GM12878 (cell line): Measurements from ENCODE around the gene SFSWAP. TPM values are rescaled to one million over a fixed set of nuclear protein-coding genes. Genes with fewer than 3 reads are reported as not detected.

Experiments
- ATAC-seq: fragments of 200-7000 bp; cut with Tn5 transposase; 3 replicates; pipeline ENCODE4 v1.9.1; 2020; ENCODE audit warnings: mild to moderate bottlenecking, moderate library complexity
- BruUV-seq: library from RNA; stranded (reverse); fragments of 400-500 nt; replicated peaks from 2 replicates; lab custom pipeline; 2021; lab: Mats Ljungman, UMichigan
- CTCF ChIA-PET: fragments of 300-600 bp; sonication (Branson Sonifier 250); formaldehyde crosslinking; extraction: SDS; loops from one replicate; lab custom pipeline; 2021; ENCODE audit warnings: inconsistent platforms; lab: Yijun Ruan, JAX
- POLR2A ChIA-PET: fragments of 350-600 bp; formaldehyde crosslinking; extraction: SDS; loops from one replicate; lab custom pipeline; 2021; ENCODE audit warnings: inconsistent platforms; lab: Charles Lee
- RAD21 ChIA-PET: fragments of 300-600 bp; sonication (Branson Sonifier 250); formaldehyde crosslinking; loops from one replicate; lab custom pipeline; 2023; ENCODE audit warnings: antibody characterized with exemption; ENCODE audit not compliant: unreplicated experiment; lab: Charles Lee
- SMC1A ChIA-PET: fragments of 300-600 bp; sonication (Branson Sonifier 250); formaldehyde crosslinking; loops from one replicate; lab custom pipeline; 2023; ENCODE audit not compliant: unreplicated experiment, uncharacterized antibody; lab: Charles Lee
- DNase-seq: peaks from one replicate; pipeline ENCODE4 v3.0.0-alpha.2; 2011; ENCODE audit warnings: low read depth, low spot score
- FAIRE-seq: peaks from 3 replicates; lab custom pipeline; 2011; peaks lifted over from hg19 to GRCh38; lab: Jason Lieb, UNC
- H2AFZ ChIP-seq: 2 replicates; pipeline ENCODE4 v1.6.0; 2011; ENCODE audit warnings: low read depth, low read length, control low read depth; ENCODE audit not compliant: control insufficient read depth
- H3K27ac ChIP-seq: 2 replicates; pipeline ENCODE4 v1.5.1; 2011; ENCODE audit warnings: control low read depth; ENCODE audit not compliant: control insufficient read depth, insufficient read depth
- H3K27me3 ChIP-seq, 2 experiments: replicated peaks in 1 of 2; 2 replicates each; pipeline versions ENCODE4 v1.6.0 to v1.6.1; 2011; ENCODE audit warnings: low read length in 1 of 2; ENCODE audit not compliant: control insufficient read depth in 2 of 2, insufficient read depth in 2 of 2
- H3K36me3 ChIP-seq, 2 experiments: 2 replicates each; pipeline ENCODE4 v1.5.1; 2011; ENCODE audit warnings: low read length in 1 of 2; ENCODE audit not compliant: control insufficient read depth in 2 of 2, insufficient read depth in 2 of 2
- H3K4me1 ChIP-seq: 2 replicates; pipeline ENCODE4 v1.6.1; 2011; ENCODE audit warnings: mild to moderate bottlenecking, low read length, moderate library complexity, mixed read lengths; ENCODE audit not compliant: control insufficient read depth, insufficient read depth
- H3K4me2 ChIP-seq: 2 replicates; pipeline ENCODE4 v1.6.0; 2011; ENCODE audit warnings: control low read depth; ENCODE audit not compliant: control insufficient read depth, insufficient read depth
- H3K4me3 ChIP-seq: fragments of 200-600 bp; sonication (generic); 2 replicates; pipeline ENCODE4 v1.5.1; 2016
- H3K79me2 ChIP-seq: 2 replicates; pipeline ENCODE4 v1.6.0; 2011; ENCODE audit warnings: low read length; ENCODE audit not compliant: control insufficient read depth, insufficient read depth
- H3K9ac ChIP-seq: 2 replicates; pipeline ENCODE4 v1.8.0; 2011; ENCODE audit warnings: low read length, control low read depth, mixed read lengths; ENCODE audit not compliant: control insufficient read depth, insufficient read depth
- H3K9me3 ChIP-seq: replicated peaks from 3 replicates; pipeline ENCODE4 v1.5.1; 2011; ENCODE audit warnings: mild to moderate bottlenecking, low read length; ENCODE audit not compliant: control insufficient read depth, insufficient read depth
- H4K20me1 ChIP-seq: 2 replicates; pipeline ENCODE4 v1.6.0; 2011; ENCODE audit not compliant: control insufficient read depth, insufficient read depth
- BHLHE40 ChIP-seq, 2 experiments: fragments of 450-650 bp in 1 of 2; IDR thresholded peaks; 2 replicates each; pipeline ENCODE4 v1.6.1; 2011 to 2017; ENCODE audit warnings: low read depth in 2 of 2, borderline replicate concordance in 1 of 2, improper control_type of control experiment in 1 of 2, low read length in 1 of 2, mild to moderate bottlenecking in 1 of 2
- CHD4 ChIP-seq: fragments of 200-600 bp; sonication (generic); IDR thresholded peaks from 2 replicates; pipeline ENCODE4 v1.6.1; 2016; ENCODE audit warnings: mild to moderate bottlenecking
- ETV6 ChIP-seq, 2 experiments: fragments of 450-650 bp in 1 of 2; IDR thresholded peaks in 1 of 2; conservative IDR thresholded peaks in 1 of 2; 2 replicates each; pipeline ENCODE4 v1.6.1; 2014; ENCODE audit warnings: antibody characterized with exemption in 1 of 2, borderline replicate concordance in 1 of 2, low read depth in 1 of 2, mild to moderate bottlenecking in 1 of 2, moderate library complexity in 1 of 2
- GABPA ChIP-seq: IDR thresholded peaks from 2 replicates; pipeline ENCODE4 v1.6.1; 2014; ENCODE audit warnings: antibody characterized with exemption, low read depth, mild to moderate bottlenecking, inconsistent platforms
- HDAC6 ChIP-seq: fragments of 200-600 bp; sonication (generic); IDR thresholded peaks from one replicate; pipeline ENCODE4 v1.8.0; 2017; ENCODE audit warnings: antibody characterized with exemption; ENCODE audit not compliant: unreplicated experiment
- IRF3 ChIP-seq: fragments of 450-650 bp; IDR thresholded peaks from 2 replicates; pipeline ENCODE4 v1.6.1; 2014; ENCODE audit warnings: mild to moderate bottlenecking
- MEF2A ChIP-seq: IDR thresholded peaks from 2 replicates; pipeline ENCODE4 v1.6.1; 2011; ENCODE audit warnings: low read depth, mild to moderate bottlenecking, low read length, moderate library complexity; ENCODE audit not compliant: insufficient read depth
- MEF2B ChIP-seq: fragments of 450-650 bp; IDR thresholded peaks from 2 replicates; pipeline ENCODE4 v1.6.1; 2018; ENCODE audit warnings: mild to moderate bottlenecking, moderate library complexity; ENCODE audit not compliant: partially characterized antibody, poor library complexity, severe bottlenecking
- MLLT1 ChIP-seq: fragments of 450-650 bp; IDR thresholded peaks from 2 replicates; pipeline ENCODE4 v1.6.1; 2016; ENCODE audit warnings: mild to moderate bottlenecking
- MYC ChIP-seq: IDR thresholded peaks from 2 replicates; pipeline ENCODE4 v1.6.1; 2011; ENCODE audit warnings: mild to moderate bottlenecking, low read length, moderate library complexity, inconsistent platforms; ENCODE audit not compliant: insufficient read depth, insufficient replicate concordance, insufficient read length, severe bottlenecking
- NBN ChIP-seq: fragments of 450-650 bp; IDR thresholded peaks from 2 replicates; pipeline ENCODE4 v1.6.1; 2016
- PAX5 ChIP-seq: IDR thresholded peaks from 2 replicates; pipeline ENCODE4 v1.6.1; 2011; ENCODE audit warnings: low read depth, low read length, borderline replicate concordance
- POLR2A ChIP-seq: IDR thresholded peaks from 2 replicates; pipeline ENCODE4 v1.6.1; 2011; ENCODE audit warnings: low read depth, mild to moderate bottlenecking, low read length
- POLR2AphosphoS5 ChIP-seq: IDR thresholded peaks from 2 replicates; pipeline ENCODE4 v1.6.1; 2011; ENCODE audit warnings: mild to moderate bottlenecking, low read length, inconsistent platforms
- RAD21 ChIP-seq: IDR thresholded peaks from 2 replicates; pipeline ENCODE4 v1.6.1; 2011; ENCODE audit warnings: mild to moderate bottlenecking, low read depth, low read length, moderate library complexity; ENCODE audit not compliant: insufficient read depth
- SPI1 ChIP-seq: IDR thresholded peaks from 2 replicates; pipeline ENCODE4 v1.6.1; 2011; ENCODE audit warnings: low read depth, mild to moderate bottlenecking, low read length, moderate library complexity, borderline replicate concordance; ENCODE audit not compliant: insufficient read depth
- SREBF2 ChIP-seq: IDR thresholded peaks from 2 replicates; pipeline ENCODE4 v1.6.1; 2012; ENCODE audit warnings: mild to moderate bottlenecking, low read length
- ZNF24 ChIP-seq: fragments of 450-650 bp; IDR thresholded peaks from 2 replicates; pipeline ENCODE4 v1.6.1; 2017; ENCODE audit warnings: antibody characterized with exemption, mild to moderate bottlenecking
- ZSCAN29 ChIP-seq: fragments of 450-650 bp; IDR thresholded peaks from 2 replicates; pipeline ENCODE4 v1.6.1; 2017; ENCODE audit warnings: mild to moderate bottlenecking, moderate library complexity
- WGBS: methylation state at CpG from one replicate; pipeline ENCODE4 v1.1.6; 2016; ENCODE audit warnings: low lambda C conversion rate; ENCODE audit not compliant: insufficient replicate concordance, insufficient coverage; ENCODE audit errors: missing lambda C conversion rate; 5-methylcytosine and 5-hydroxymethylcytosine counted together
- in situ Hi-C: fragments of 300-500 bp; cut with MboI; formaldehyde crosslinking; loops from 9 replicates; pipeline ENCODE4 v1.14.3; 2018; ENCODE audit warnings: mixed read lengths
- intact Hi-C: fragments of 100-400 bp; cut with micrococcal nuclease; formaldehyde crosslinking; loops from one replicate; pipeline ENCODE4 v1.14.2; 2022; ENCODE audit not compliant: unreplicated experiment
- polyA plus RNA-seq, 11 experiments: library from polyadenylated mRNA; depleted of rRNA in 4 of 11; unstranded in 6 of 11; stranded (reverse) in 5 of 11; fragments of >200 nt; fragmentation: Nextera tagmentation in 4 of 11; fragmentation: Illumina TruSeq in 1 of 11; extraction: Ambion mirVana in 4 of 11; extraction: Trizol in 1 of 11; gene quantifications; 1 replicate in 1 of 11; 2 replicates in 10 of 11; pipeline versions ENCODE4 v1.2.1 to v1.2.3, GENCODE V29; 2011 to 2016; ENCODE audit warnings: inconsistent platforms in 2 of 11, missing spikeins in 2 of 11, low read depth in 1 of 11
- total RNA-seq, 4 experiments: library from RNA; depleted of rRNA in 3 of 4; stranded (reverse); fragments of >200 nt in 3 of 4; fragmentation: Illumina TruSeq in 1 of 4; extraction: Trizol in 1 of 4; gene quantifications; 2 replicates each; pipeline versions ENCODE4 v1.2.1 to v1.2.3, GENCODE V29; 2013 to 2021

Gene SFSWAP
- total and polyA plus RNA-seq, 10 of the 15 experiments (the other 5 are each of a cell fraction or from before 2014, with no cell fraction given): 1.8 to 48.6 (median 25.0) TPM

GRCh38 chr12:131773582-131774221 lies 62.8 kb downstream of the SFSWAP start:
- no peak overlapping the region for H2AFZ ChIP-seq
- DNase-seq (peak; percentile 84), FAIRE-seq (peak; percentile 96), ATAC-seq (peak; percentile 91)
- H3K79me2 ChIP-seq: no peaks in the 10 kb centered on the region; the same call in 1 of the 2 replicates
- ChIA-PET CTCF (interaction anchor here (0.8 to 2.5 kb wide), 4 partner anchors 9 to 19 kb away, joined by 4 to 13 read pairs (median 4); no protein-coding TSS in a partner anchor), RAD21 (interaction anchor here (0.8 to 1.0 kb wide), 3 partner anchors 11 to 156 kb away, joined by 3 to 8 read pairs (median 3); no protein-coding TSS in a partner anchor), SMC1A (interaction anchor here (1.3 to 1.9 kb wide), 3 partner anchors 9 to 18 kb away, joined by 3 to 12 read pairs (median 5); no protein-coding TSS in a partner anchor), POLR2A (interaction anchor here (1.9 kb wide), 1 partner anchor 10 kb away, joined by 13 read pairs; no protein-coding TSS in a partner anchor)
- in situ Hi-C loops: no loop called here
- H3K9me3 ChIP-seq: no peaks in the 10 kb centered on the region
- H3K36me3 ChIP-seq: peaks cover 4 to 10% of the 10 kb centered on the region in 2 experiments; a peak in 3 of 4 replicates
- H3K4me3 ChIP-seq: peak overlapping the region; percentile 11; the same call in 1 of the 2 replicates
- WGBS: under 1% methylated on average over 15 of the region's 15 CpGs
- peak overlapping the region; percentile 59 for H3K9ac ChIP-seq
- BruUV-seq: no TSS peak
- H3K27me3 ChIP-seq: no peaks in the 10 kb centered on the region
- H4K20me1 ChIP-seq: no peaks in the 10 kb centered on the region
- intact Hi-C loops: loop anchor here (10.0 kb wide), 1 partner anchor 181 kb away; no protein-coding TSS in a partner anchor
- peaks cover 41% of the 10 kb centered on the region for H3K4me1 ChIP-seq
- peak overlapping the region; percentile 82 for H3K4me2 ChIP-seq
- peak overlapping the region; percentile 88 for H3K27ac ChIP-seq
- TF ChIP-seq MEF2A (0 out of 2 replicates have a peak, but pooled peaks have one; percentile 14), NBN (peak; percentile 55; the same call in 1 of the 2 replicates), MEF2B (peak; percentile 31), PAX5 (peak; percentile 85), HDAC6 (no peak), SREBF2 (no peak), SPI1 (peak; percentile 99), GABPA (no peak), BHLHE40 (IDR thresholded peaks at IDR 0.05; ENCODE audit: borderline replicate concordance in 1 of 2, low read depth in 2 of 2, low read length in 1 of 2) (peak; percentile 29 to 46; a peak in 2 of 4 replicates), ZSCAN29 (no peak), IRF3 (no peak), ETV6 (conservative IDR thresholded peaks at IDR 0.05 in 1 of 2, IDR thresholded peaks at IDR 0.05 in 1 of 2; ENCODE audit: borderline replicate concordance in 1 of 2, low read depth in 1 of 2) (peak in 1 of 2 experiments; percentile 48; a peak in 1 of 4 replicates), POLR2AphosphoS5 (peak; percentile 27; the same call in 1 of the 2 replicates), MLLT1 (0 out of 2 replicates have a peak, but pooled peaks have one; percentile 27), ZNF24 (0 out of 2 replicates have a peak, but pooled peaks have one; percentile 21), CHD4 (no peak), POLR2A (peak; percentile 58), MYC (no peak), RAD21 (no peak)
